Fibroblast of lung (primary cell): ENCODE data around the gene TXNDC16. TPM values are rescaled to one million over a fixed set of nuclear protein-coding genes. Genes with fewer than 3 reads are reported as not detected.

Experiments used
- DNase-seq, 2 donors: peaks; one replicate each; pipeline versions ENCODE4 v3.0.0 to v3.0.0-alpha.2; 2010; ENCODE audit warnings: low read depth in 2 of 2
- H2AFZ ChIP-seq: 2 replicates; pipeline ENCODE4 v1.5.1; 2012; ENCODE audit warnings: low read length, control low read depth, inconsistent platforms
- H3K27ac ChIP-seq: 2 replicates; pipeline ENCODE4 v1.5.1; 2011; ENCODE audit warnings: low read length, control low read depth; ENCODE audit not compliant: insufficient read depth
- H3K27me3 ChIP-seq: 2 replicates; pipeline ENCODE4 v1.5.1; 2011; ENCODE audit warnings: mild to moderate bottlenecking, low read length; ENCODE audit not compliant: control insufficient read depth, insufficient read depth
- H3K36me3 ChIP-seq: 2 replicates; pipeline ENCODE4 v1.5.1; 2011; ENCODE audit warnings: low read length; ENCODE audit not compliant: control insufficient read depth, insufficient read depth
- H3K4me1 ChIP-seq: 2 replicates; pipeline ENCODE4 v1.5.1; 2011; ENCODE audit warnings: low read length; ENCODE audit not compliant: control insufficient read depth, insufficient read depth; ENCODE audit errors: extremely low read depth
- H3K4me2 ChIP-seq: 2 replicates; pipeline ENCODE4 v1.5.1; 2011; ENCODE audit warnings: low read length, control low read depth; ENCODE audit not compliant: insufficient read depth; ENCODE audit errors: extremely low read depth
- H3K4me3 ChIP-seq, 4 experiments: fragments of 200-600 bp in 1 of 4; sonication (generic) in 1 of 4; replicated peaks in 1 of 4; 2 replicates each; pipeline ENCODE4 v1.5.1; 2011 to 2016; ENCODE audit warnings: low read length in 4 of 4, low read depth in 3 of 4, mild to moderate bottlenecking in 3 of 4, control low read depth in 2 of 4, inconsistent platforms in 1 of 4, mixed read lengths in 1 of 4; ENCODE audit not compliant: insufficient read depth in 1 of 4; ENCODE audit errors: control extremely low read depth in 1 of 4
- H3K79me2 ChIP-seq: 2 replicates; pipeline ENCODE4 v1.5.1; 2012; ENCODE audit warnings: mild to moderate bottlenecking, low read length, inconsistent platforms; ENCODE audit not compliant: control insufficient read depth, insufficient read depth
- H3K9ac ChIP-seq: 2 replicates; pipeline ENCODE4 v1.5.1; 2011; ENCODE audit warnings: mild to moderate bottlenecking, low read length, control low read depth; ENCODE audit not compliant: insufficient read depth
- H3K9me3 ChIP-seq: 2 replicates; pipeline ENCODE4 v1.5.1; 2012; ENCODE audit warnings: low read depth, low read length; ENCODE audit not compliant: control insufficient read depth, insufficient read depth
- H4K20me1 ChIP-seq: 2 replicates; pipeline ENCODE4 v1.5.1; 2011; ENCODE audit warnings: low read length; ENCODE audit not compliant: control insufficient read depth, insufficient read depth; ENCODE audit errors: extremely low read depth
- EZH2 ChIP-seq: IDR thresholded peaks from 2 replicates; pipeline ENCODE4 v1.5.1; 2012; ENCODE audit warnings: low read length, control low read depth, mild to moderate bottlenecking; ENCODE audit errors: missing control alignments
- polyA plus RNA-seq, 2 donors: library from polyadenylated mRNA; depleted of rRNA in 1 of 2; stranded (reverse) in 1 of 2; unstranded in 1 of 2; fragments of >200 nt; gene quantifications; 2 replicates each; pipeline ENCODE4 v1.2.1, GENCODE V29; 2011 to 2012; ENCODE audit warnings: missing spikeins in 1 of 2
- total RNA-seq: library from RNA; depleted of rRNA; stranded (reverse); fragments of >200 nt; gene quantifications from 2 replicates; pipeline ENCODE4 v1.2.1, GENCODE V29; 2014
- TF ChIP-seq, protein P1 (sequence below), 2 donors: IDR thresholded peaks in 1 of 2; conservative IDR thresholded peaks in 1 of 2; 1 replicate in 1 of 2; 2 replicates in 1 of 2; pipeline ENCODE4 v1.5.1; 2011 to 2012; ENCODE audit warnings: low read length in 2 of 2, control low read depth in 1 of 2, inconsistent platforms in 1 of 2, low read depth in 1 of 2, mild to moderate bottlenecking in 1 of 2

Gene TXNDC16
- total and polyA plus RNA-seq, 2 donors (not counting 1 experiment from before 2014, with no cell fraction given): 3.0 to 6.6 TPM

DNA sequence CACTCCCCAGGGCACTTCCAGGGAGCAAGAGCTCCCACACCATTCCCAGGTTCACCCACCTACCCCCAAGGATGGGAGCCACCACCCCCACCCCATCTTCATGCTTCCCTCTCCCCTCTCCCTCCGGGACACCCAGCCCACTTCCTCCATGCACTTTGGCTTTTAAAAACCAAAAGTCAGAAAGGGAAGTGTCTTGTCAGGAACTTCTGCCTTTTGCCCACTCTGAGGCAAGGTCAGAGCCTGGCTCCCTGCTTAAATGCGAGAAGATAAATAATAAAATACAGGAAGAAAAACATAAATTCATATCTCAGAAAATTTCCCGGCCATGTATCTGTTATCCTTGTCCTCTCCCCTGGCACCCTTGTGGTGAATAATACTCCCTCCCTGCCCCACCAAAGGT is 156.6 kb downstream of the TXNDC16 start:
- H3K27me3 ChIP-seq: no peaks in the 10 kb centered on the region
- H3K4me3 ChIP-seq: no peak overlapping the region
- H2AFZ ChIP-seq: no peak overlapping the region
- no peak overlapping the region for H3K4me2 ChIP-seq
- H4K20me1 ChIP-seq: no peaks in the 10 kb centered on the region
- H3K27ac ChIP-seq: no peak overlapping the region
- no peak overlapping the region for H3K9ac ChIP-seq
- peaks cover 2% of the 10 kb centered on the region for H3K36me3 ChIP-seq
- peaks cover 7% of the 10 kb centered on the region for H3K4me1 ChIP-seq
- DNase-seq: no peak
- no peak for TF ChIP-seq EZH2
- TF ChIP-seq, protein P1, sequence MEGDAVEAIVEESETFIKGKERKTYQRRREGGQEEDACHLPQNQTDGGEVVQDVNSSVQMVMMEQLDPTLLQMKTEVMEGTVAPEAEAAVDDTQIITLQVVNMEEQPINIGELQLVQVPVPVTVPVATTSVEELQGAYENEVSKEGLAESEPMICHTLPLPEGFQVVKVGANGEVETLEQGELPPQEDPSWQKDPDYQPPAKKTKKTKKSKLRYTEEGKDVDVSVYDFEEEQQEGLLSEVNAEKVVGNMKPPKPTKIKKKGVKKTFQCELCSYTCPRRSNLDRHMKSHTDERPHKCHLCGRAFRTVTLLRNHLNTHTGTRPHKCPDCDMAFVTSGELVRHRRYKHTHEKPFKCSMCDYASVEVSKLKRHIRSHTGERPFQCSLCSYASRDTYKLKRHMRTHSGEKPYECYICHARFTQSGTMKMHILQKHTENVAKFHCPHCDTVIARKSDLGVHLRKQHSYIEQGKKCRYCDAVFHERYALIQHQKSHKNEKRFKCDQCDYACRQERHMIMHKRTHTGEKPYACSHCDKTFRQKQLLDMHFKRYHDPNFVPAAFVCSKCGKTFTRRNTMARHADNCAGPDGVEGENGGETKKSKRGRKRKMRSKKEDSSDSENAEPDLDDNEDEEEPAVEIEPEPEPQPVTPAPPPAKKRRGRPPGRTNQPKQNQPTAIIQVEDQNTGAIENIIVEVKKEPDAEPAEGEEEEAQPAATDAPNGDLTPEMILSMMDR (conservative IDR thresholded peaks at IDR 0.05 in 1 of 2, IDR thresholded peaks at IDR 0.05 in 1 of 2; ENCODE audit: low read depth in 1 of 2, low read length in 2 of 2): no peak
- H3K79me2 ChIP-seq: no peaks in the 10 kb centered on the region
- H3K9me3 ChIP-seq: no peaks in the 10 kb centered on the region

DNA sequence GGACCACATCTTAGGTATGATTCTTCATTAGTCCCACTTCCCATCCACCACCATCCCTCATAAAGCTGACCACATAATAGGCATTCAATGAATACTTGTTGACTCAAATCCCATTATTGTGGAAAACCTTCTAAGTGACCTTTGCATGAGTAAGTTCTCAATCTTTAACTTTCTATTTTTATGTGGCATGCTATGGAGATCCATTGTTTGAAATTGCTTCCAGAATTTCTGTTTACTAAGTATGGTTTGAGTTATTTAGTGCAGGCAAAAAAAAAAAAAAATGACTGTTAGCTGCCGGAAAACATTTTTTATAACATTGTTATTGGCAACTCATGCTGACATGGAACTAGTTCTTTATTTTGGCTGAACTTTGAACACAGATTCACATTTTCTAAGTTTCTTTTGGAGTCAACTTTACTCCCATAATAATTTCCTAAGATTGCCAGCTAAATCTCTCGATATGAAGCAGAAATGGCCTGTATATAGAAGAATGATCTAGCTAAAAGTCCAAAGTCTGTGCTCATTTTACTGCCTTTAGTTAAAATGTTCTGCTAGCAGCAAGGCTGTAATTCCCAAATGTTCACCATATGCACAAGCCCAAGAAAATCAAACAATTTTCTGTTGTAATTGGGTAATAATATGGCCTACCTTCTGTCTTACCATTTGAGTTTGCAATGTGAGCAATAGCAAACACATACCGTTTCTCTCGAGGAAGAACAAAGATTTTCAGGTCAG is 160.3 kb downstream of the TXNDC16 start:
- Histone ChIP-seq H3K36me3 (peaks cover 2% of the 10 kb centered on the region), H3K9me3 (no peaks in the 10 kb centered on the region), H3K79me2 (no peaks in the 10 kb centered on the region), H3K27me3 (no peaks in the 10 kb centered on the region), H4K20me1 (no peaks in the 10 kb centered on the region), H2AFZ (no peak overlapping the region), H3K4me1 (peaks cover 3% of the 10 kb centered on the region), H3K9ac (no peak overlapping the region), H3K4me2 (peak overlapping the region; percentile 13), H3K27ac (no peak overlapping the region), H3K4me3 (no peak overlapping the region)
- peak; percentile 43 to 87 for DNase-seq
- no peak for TF ChIP-seq EZH2
- TF ChIP-seq, protein P1 (conservative IDR thresholded peaks at IDR 0.05 in 1 of 2, IDR thresholded peaks at IDR 0.05 in 1 of 2; ENCODE audit: low read depth in 1 of 2, low read length in 2 of 2): no peak

Other genes with a start within 250 kb of the TXNDC16 start
- 30.0 and 38.8 TPM in 2 replicates for gene PTGER2, start 238.2 kb downstream of the TXNDC16 start, total RNA-seq
- gene PTGER2, start 238.2 kb downstream of the TXNDC16 start, polyA plus RNA-seq: 15.9 and 27.3 TPM in 2 replicates
- 0.50 and 0.51 TPM in 2 replicates for gene GPR137C, start 331 bp upstream of the TXNDC16 start, total RNA-seq
- 0.37 and 0.59 TPM in 2 replicates for gene GPR137C, start 331 bp upstream of the TXNDC16 start, polyA plus RNA-seq
- 28.5 and 34.5 TPM in 2 replicates for gene ERO1A, start 143.1 kb upstream of the TXNDC16 start, total RNA-seq
- gene ERO1A, start 143.1 kb upstream of the TXNDC16 start, polyA plus RNA-seq: 35.6 and 64.9 TPM in 2 replicates
- 80.9 and 85.0 TPM in 2 replicates for gene PSMC6, start 154.7 kb upstream of the TXNDC16 start, total RNA-seq
- 90.4 and 95.2 TPM in 2 replicates for gene PSMC6, start 154.7 kb upstream of the TXNDC16 start, polyA plus RNA-seq
- 13.1 and 14.9 TPM in 2 replicates for gene STYX, start 177.7 kb upstream of the TXNDC16 start, total RNA-seq
- 16.6 and 17.0 TPM in 2 replicates for gene STYX, start 177.7 kb upstream of the TXNDC16 start, polyA plus RNA-seq
- gene GNPNAT1, start 239.1 kb upstream of the TXNDC16 start, total RNA-seq: 16.7 and 20.3 TPM in 2 replicates
- 40.9 and 44.5 TPM in 2 replicates for gene GNPNAT1, start 239.1 kb upstream of the TXNDC16 start, polyA plus RNA-seq